Epithelial cell of proximal tubule (primary cell): ENCODE results near the gene SMU1. TPM values are rescaled to one million over a fixed set of nuclear protein-coding genes. Genes with fewer than 3 reads are reported as not detected.
"Not testable (repeated sequence)": the region's sequence is repeated elsewhere in the genome, so short reads cannot be mapped to it uniquely, and the experiment has no call there.

ENCODE experiments used
- DNase-seq: peaks from one replicate; pipeline ENCODE4 v3.0.0-alpha.2; 2011; ENCODE audit warnings: low read depth
- H3K4me3 ChIP-seq: 2 replicates; pipeline ENCODE4 v1.5.1; 2011; ENCODE audit warnings: low read depth, mild to moderate bottlenecking, low read length
- total RNA-seq: library from RNA; depleted of rRNA; stranded (reverse); fragments of >200 nt; gene quantifications from 2 replicates; pipeline ENCODE4 v1.2.3, GENCODE V29; 2015
- TF ChIP-seq, protein P1 (sequence below): conservative IDR thresholded peaks from 2 replicates; pipeline ENCODE4 v1.5.1; 2012; ENCODE audit warnings: low read depth, mild to moderate bottlenecking, low read length

The SMU1 gene
- total RNA-seq, 1 donor from 2014 or later = 14.4 TPM

DNA sequence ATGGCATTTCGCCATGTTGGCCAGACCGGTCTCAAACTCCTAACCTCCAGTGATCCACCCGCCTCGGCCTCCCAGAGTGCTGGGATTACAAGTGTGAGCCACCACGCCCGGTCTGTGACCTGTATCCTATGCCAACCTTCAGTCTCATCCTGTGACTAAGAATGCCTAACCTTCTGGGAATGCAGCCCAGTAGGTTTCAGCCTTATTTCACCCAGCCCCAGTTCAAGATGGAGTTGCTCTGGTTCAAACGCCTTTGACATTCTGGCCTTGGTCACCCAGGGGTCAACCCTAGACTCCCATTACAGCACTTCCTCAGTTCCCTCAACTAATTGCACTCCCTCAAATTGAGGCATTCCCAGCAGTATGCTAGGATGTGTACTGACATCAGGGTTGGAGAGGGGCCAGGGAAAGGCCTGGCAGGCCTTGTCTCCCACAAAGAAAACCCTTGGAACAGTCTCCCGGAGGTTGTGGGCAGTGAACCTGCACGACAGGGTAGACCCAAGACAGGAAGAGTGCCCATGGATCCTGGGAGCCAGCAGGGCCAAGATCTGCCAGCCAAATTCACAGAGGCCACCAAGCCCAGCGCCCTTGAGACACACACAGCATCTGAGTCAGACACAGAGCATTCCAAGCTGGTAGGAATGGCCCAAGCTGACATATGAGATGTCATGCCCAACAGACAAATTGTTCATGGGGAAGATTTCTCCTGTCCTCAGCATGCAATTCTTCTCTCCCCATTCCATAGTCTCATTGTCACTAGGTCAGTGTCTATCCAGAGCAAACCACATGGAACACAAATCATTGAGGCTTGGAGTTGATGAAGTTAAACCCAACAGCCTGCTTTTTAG is 24.9 kb upstream of the SMU1 start:
- DNase-seq = peak; percentile 91
- TF ChIP-seq, protein P1, sequence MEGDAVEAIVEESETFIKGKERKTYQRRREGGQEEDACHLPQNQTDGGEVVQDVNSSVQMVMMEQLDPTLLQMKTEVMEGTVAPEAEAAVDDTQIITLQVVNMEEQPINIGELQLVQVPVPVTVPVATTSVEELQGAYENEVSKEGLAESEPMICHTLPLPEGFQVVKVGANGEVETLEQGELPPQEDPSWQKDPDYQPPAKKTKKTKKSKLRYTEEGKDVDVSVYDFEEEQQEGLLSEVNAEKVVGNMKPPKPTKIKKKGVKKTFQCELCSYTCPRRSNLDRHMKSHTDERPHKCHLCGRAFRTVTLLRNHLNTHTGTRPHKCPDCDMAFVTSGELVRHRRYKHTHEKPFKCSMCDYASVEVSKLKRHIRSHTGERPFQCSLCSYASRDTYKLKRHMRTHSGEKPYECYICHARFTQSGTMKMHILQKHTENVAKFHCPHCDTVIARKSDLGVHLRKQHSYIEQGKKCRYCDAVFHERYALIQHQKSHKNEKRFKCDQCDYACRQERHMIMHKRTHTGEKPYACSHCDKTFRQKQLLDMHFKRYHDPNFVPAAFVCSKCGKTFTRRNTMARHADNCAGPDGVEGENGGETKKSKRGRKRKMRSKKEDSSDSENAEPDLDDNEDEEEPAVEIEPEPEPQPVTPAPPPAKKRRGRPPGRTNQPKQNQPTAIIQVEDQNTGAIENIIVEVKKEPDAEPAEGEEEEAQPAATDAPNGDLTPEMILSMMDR = no peak
- no peak overlapping the region for H3K4me3 ChIP-seq

GRCh38 chr9:33099754-33100153 is 23.3 kb upstream of the SMU1 start:
- TF ChIP-seq, protein P1 = no peak
- no peak for DNase-seq
- no peak overlapping the region for H3K4me3 ChIP-seq

DNA sequence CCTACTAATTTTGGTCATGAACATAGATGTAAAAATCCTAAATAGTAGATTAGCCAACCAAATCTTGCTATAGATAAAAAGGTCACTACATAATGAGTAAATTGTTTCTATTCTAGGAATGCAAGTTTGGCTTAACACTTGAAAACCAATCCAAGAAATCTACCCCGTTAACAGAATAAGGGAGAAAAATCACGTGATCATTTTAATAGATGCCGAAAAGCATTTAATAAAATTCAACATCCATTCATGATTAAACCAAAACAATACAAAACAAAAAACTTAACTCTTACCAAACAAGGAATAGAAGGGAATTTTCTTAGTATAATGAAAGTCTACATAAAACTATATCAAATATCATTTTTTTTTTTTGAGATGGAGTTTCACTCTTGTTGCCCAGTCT is 20.7 kb upstream of the SMU1 start:
- TF ChIP-seq, protein P1 = no peak
- H3K4me3 ChIP-seq = no peak overlapping the region
- DNase-seq = no peak

DNA sequence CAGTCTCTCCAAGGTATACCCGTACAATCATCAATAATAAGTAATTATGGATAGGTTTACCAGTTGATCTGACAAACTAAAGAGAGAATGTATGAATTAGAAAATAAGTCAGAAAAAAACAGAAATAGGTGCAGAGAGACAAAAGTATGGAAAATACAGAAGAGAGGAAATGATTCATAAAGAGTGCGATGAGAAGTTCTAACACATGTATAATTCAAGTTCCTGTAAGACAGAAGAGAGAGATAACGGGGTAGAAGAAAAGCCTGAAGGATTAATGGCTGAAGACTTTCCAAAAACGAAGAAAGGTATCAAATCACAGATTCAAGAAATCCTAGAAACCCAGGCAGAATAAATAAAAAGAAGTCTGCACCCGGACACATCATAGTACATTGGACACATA is 16.2 kb upstream of the SMU1 start:
- no peak overlapping the region for H3K4me3 ChIP-seq
- TF ChIP-seq, protein P1 = no peak
- DNase-seq = no peak

GRCh38 chr9:33085672-33086071 is 9.2 kb upstream of the SMU1 start:
- H3K4me3 ChIP-seq, DNase-seq: not testable (repeated sequence)

DNA sequence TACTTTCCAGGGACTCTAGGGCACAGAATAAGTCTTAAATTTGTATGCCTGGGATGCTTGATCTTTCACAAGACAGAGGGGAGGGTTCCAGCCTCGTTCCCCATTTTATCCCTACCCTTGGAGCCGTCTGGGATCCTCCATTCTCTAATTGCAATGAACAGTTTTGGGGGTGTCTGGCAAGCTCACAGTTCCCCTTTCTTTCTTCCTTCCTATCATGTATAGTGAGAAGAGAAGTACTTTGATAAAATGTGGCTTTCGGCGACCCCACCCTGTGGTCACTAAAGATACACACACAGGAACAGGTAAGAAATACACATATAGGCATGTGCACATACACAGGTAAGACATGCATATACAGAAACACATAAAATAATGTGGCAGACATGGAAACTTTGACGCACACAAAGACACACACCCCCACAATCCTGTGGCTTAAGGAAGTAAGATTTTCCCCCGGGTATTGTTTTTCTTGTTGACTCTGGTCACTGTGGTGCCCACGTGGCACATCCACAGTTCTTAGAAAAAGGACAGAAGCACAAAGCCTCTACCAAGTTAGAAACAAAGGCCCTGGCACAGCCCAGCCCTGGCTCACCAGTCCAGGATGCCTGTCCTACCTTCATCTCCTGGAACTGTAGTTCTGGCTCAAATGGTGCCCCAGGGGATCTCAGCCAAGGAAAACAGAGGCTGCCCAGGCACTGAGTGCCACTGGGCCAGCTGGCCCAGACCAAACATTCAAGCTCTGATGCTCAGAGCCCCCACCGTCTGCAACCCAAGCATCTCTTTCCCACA is 6.3 kb upstream of the SMU1 start:
- DNase-seq = no peak
- no peak overlapping the region for H3K4me3 ChIP-seq
- TF ChIP-seq, protein P1 = no peak

- H3K4me3 ChIP-seq = no peak overlapping the region
- no peak for DNase-seq
- TF ChIP-seq, protein P1 = no peak
Measured at GRCh38 chr9:33082128-33082527, 5.7 kb upstream of the SMU1 start.
